ENCODE results near the gene NOL7.

- no peak for TF ChIP-seq CTCF (IDR thresholded peaks at IDR 0.05)
- TF ChIP-seq POLR2A (IDR thresholded peaks at IDR 0.05) = no peak
Observed at GRCh38 chr6:13630499-13630898, 15.4 kb downstream of the NOL7 start.
